ENCODE data around the gene FAM228B.
"Not testable (repeated sequence)": the region's sequence is repeated elsewhere in the genome, so short reads cannot be mapped to it uniquely, and the experiment has no call there.

The FAM228B gene

DNA sequence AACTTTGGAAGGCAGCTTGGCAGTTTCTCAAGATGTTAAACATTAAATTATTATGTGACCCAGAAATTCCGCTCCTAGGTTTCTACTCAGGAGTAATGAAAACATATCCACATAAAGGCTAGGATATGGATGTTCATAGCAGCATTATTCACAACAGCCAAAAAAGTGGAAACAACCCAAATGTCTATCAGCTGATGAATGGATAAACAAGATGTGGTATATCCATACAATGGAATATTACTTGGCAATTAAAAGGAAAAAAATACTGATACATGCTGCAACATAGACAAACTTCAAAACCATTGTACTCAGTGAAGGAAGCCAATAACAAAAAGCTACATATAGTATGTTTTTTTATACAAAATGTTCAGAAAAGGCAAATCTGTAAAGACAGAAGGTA is 39.2 kb downstream of the FAM228B start:
- DNase-seq, result no peak

DNA sequence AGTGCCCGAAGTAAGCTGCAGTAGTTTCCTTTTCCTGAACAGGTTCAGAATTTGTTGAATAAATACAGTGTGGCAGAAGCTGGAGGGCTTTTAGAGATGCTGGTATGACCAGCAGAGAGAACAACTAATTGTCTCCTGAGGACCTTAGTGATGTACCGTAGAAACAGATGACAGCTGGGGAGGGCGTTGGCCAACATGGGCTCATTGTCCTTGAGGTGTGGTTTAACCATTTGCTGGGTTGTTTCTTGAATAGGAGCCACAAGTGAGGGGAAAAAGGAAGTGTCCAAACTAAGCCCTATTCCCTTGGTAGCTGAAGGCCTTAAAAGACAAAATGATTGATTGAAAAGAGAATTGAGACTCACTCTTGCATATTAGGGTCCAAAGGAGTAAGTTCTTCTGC is 39.9 kb downstream of the FAM228B start:
- no peak for DNase-seq

DNA sequence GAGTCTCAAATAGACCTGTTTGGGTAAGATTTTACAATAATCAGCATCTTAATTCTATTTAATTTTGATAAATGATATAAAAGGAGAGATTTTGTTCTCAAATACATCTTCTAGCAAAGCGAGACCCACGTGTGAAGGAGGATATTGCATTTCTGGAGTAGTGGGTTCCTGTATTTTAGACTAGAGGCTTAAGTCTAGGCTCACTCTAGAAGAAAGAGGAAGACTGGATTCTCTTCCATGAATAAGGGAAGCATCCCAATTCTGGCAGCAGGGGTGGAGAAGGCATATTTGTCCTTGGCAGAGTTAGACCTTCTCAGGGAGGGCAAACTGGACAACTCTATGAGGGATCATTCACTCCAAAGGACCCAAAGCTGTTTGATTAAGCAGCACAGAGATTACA is 40.3 kb downstream of the FAM228B start:
- no peak for DNase-seq

DNA sequence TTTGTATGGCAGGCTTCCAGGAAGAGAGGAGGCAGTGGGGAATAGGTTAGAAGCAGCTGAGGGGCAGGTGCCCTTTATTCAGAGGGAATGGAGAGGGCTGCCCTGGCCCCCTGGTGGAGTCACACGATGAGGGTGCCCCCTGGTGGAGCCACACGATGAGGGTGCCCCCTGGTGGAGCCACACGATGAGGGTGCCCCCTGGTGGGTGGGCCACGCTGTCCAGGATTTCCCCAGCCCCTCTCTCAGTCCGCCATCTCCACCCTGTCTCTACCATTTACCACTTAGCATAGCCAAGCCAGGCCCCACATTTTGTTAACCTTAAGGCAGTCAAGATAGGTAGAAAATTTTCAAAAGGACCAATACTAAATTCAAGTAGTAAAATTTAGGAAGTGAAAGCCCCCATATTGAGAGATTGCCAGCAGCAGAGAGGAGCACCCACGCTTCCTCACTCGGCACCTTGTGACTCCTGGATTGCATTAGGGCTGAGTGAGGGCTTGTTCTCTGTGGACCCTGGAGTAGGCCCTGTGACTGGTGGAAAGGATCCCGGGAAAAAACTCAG is 41.2 kb downstream of the FAM228B start:
- DNase-seq, result no peak

DNA sequence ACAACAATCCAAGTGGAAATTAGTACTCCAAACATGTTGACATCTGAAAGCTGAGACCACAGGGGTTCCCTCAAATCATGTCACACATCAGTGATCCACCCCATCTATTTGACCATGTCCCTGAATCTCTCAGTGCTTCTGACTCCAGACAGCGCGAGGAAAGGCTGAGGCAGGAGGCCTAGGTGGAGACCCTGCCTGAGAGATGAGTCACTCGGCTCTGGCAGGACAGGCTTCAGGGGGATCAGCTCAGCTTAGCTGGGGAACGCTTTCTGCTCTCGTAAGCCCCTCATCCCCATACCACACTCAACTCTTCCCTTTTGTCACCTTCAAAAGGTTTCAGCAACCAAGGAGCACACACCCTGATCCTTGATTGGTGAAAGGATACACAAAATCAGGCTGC is 45.8 kb downstream of the FAM228B start:
- DNase-seq, result no peak

DNA sequence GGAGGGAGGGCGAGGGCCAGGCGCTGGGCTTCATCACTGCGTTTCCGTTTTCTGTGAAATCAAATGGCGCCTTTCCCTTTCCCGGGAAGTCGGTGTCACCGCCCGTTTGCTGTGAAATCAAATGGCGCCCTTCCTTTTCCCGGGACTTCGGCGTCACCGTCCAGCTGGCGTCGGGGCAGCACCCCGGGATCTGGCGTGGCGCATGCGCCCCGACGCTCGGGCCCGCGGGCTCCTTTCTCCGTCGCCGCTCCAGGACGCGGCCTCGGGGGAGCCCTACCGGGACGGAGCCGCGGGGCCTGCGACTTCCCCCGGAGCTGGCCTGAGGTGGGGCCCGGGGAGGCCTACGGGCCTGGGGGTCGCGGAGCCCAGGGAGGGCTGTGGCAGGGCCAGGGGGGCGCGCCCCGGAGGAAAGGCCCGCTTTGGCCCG is 51.6 kb downstream of the FAM228B start, which contains the start of gene FAM228A:
FAM228A (plus strand) TSS at position 203 of the 427 bp plus-strand sequence. CDS start 428 bp downstream, outside the sequence.
- DNase-seq, result no peak

DNA sequence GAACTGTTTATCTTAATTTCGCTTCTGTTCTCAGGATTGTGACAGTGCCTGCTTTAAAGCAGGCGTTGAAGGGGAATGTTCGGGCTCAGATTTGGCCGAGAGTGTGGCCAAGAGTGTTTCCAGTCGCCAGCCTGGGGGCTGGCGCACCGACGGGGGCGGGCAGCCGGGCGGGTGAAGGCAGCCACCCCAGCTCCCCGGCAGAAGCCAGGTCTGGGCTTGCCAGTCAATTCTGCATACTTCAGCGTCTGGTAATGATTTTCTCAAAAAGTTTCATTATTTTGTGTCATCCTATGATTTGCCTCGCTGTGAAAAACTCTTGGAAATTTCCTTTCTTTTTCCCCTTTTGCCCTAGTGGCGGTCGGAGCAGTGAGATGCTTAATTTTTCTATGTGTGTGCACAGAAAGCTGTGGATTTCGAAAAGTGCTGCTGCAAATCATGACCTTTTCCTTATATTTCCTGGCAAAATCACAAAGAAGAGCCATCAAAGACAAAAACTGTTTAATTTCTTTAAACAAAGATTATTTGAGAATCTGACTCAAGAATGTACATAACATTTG is 52.4 kb downstream of the FAM228B start:
- DNase-seq, result no peak

DNA sequence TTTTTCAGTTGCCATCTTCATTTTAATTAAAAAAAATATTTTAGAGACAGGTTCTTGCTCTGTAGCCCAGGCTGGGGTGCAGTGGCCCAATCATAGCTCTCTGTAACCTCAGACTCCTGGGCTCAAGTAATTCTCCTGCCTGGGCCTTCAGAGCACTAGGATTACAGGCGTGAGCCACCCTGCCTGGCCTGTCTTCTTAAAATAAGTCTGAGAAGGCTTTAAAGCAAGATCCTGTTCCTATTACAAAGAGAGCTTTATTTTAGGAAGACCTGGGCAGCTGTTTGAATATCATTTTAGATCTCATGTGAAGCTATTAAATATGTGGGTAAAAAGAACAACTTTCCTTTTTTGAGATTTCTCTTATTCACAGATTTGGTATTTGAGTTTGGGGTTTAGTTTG is 53.1 kb downstream of the FAM228B start:
- no peak for DNase-seq

DNA sequence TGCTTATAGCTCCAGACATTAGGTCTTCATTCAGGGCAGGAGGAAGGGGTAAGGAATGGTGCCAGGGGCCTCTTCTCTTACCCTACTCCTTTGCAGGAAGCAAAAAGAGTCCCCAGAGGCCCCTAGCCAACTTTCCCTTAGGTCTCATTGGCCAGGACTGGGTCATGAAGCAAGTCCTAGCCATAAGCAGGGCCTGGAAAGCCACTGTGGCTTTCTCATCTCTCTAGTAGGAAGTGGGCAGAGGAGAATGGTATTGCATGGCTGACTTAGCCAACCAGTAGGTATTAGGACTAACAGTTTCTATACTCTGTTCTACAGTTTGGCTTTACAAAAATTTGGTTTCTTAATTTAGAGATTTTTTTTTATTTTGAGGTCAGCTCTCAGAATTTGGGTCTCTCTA is 56.4 kb downstream of the FAM228B start:
- no peak for DNase-seq

DNA sequence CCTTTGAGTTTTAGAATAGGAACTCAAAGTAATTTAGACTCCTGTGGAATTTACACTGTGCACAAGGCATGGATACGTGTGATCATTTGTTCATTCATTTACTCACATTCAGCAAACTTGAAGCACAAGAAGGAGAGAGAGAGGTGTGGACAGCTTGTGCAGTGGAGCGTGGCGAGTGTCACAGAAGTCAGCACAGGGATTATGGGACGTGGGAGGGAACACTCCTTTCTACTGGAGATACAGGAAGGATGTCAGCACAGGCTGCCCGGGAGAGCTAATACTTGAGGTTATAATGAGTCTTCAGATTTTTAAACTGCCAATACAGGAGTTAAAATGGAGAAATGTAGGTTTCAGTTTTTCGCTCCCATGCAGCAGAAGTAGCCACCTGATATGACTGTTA is 58.6 kb downstream of the FAM228B start:
- DNase-seq, result no peak

DNA sequence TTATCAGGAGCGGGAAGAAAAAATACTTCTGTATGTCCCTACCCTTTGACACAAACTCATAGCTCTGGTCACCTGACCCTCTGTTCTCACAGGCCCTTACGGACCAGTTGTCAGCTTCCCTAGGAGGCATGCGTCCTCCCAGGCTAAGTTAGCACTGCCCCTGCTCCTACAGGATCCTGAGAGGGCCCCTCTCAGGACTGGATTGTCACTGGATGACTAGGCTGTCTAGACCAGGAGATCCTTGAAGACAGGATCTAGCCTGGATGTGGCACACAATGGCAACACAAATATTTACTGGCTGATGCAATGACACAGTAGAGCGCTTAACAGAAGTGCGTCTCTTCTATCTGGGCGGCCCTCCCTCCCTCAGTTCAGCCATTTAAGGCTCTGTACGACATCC is 59.2 kb downstream of the FAM228B start:
- no peak for DNase-seq

DNA sequence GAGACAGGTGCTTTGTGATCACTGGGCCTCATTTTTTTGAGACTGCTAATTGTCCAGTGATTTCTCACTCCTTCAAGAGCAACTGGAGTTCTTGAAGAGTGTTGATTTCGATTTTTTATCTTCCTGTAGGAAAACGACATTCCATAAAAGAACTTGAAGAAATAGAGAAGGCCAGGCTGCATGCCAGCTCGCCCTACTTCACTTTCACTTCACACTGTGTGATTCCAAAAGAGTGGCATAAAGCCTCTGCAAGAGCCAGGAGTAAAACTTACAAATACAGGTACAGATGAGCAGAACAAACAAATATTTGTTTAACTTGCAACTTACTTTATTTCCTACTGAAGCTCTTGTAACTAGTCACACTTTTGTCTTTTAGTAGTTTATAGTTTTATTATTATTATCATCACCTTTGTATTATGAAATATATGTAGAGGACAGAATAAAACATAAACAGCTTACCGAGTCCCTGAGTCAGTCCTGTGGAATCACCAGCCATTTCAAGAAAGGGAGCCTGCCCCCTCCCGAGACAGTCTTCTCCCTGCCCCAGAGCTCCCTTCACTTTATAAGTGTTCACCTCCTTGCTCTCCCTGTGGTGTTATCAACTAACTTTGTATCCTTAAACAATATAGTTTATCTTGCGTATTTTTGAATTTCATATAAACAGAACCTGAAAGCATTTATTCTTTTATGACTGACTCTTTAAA is 60.2 kb downstream of the FAM228B start:
- no peak for DNase-seq

DNA sequence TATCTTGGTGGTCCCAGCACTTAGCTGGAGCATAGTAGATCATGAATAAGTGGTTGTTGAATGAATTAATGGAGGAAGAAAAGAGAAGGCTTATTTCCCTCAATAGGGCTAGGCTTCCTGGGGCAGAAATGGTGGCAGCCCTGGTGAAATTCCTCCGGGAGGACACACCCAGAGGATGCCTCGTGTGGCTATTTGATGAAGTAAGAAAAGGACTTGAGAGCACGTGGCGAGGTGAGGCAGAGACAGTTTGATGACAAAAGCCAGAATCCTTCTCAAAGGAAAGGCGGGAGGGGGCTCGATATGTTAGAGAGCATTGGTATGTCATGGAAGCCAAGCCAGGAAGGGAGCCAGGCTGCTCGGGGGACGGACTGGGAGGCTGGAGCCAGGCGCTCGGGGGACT is 66.3 kb downstream of the FAM228B start:
- DNase-seq, result no peak

DNA sequence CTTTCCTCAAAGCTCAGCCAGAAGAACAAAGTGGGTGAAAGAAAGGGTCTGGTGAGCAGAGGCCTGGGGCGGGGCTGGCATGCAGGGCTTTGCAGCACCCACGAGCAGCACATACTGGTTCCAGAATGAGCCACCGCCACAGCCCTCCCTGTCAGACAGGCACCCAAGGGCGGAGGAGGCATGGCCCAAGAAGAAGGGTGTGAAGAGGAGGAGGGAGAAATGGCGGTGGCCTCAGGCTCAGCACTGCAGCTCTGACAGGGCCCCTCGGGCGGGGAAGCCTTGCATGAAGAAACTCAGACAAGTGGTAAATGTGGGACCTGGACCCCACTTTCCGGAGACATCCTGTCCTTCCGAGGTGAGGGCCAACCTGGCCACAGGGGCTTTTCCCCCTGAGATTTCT is 67.2 kb downstream of the FAM228B start:
- DNase-seq, result no peak

DNA sequence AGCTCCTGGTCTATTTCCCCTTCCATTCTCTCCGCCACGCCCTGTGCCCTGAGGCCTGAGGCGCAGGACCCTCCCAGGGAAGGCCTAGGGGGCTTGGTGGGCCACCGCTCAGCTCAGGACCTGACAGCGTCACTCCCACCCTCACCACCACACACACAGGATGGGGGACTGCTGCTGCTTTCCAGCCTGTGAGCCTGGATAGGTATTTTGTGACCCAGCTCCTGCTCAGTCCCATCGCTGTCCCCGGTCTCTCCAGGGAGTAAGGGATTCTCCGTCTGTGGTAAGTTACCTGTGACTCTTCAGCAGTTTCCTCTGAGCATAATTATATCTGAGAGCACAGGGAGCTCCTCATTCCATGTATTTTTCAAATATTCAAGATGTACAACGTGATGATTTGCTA is 67.9 kb downstream of the FAM228B start:
- no peak for DNase-seq

DNA sequence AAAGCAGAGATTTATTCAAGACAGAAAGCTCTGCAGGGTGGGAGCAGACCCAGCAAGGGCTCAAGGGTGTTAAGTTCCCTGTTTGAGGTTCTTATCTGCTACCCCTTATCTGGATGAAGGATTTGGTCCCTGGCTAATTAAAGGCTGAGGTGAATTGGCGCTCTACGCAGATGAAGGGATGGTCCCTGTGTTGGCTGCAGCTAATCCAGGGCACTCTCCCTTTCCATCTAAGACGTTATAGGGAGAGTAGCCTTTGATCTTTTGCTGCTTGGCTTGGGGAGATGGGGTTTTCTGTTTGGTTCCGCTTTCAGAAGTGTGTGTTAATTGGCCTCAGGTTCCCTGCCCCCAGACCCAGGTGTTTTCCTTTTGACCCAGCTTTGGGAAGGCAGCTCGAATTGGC is 68.6 kb downstream of the FAM228B start:
- DNase-seq, result no peak

DNA sequence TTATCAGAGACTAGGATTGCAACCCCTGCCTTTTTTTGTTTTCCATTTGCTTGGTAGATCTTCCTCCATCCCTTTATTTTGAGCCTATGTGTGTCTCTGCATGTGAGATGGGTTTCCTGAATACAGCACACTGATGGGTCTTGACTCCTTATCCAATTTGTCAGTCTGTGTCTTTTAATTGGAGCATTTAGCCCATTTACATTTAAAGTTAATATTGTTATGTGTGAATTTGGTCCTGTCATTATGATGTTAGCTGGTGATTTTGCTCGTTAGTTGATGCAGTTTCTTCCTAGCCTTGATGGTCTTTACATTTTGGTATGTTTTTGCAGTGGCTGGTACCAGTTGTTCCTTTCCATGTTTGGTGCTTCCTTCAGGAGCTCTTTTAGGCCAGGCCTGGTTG is 73.9 kb downstream of the FAM228B start:
- DNase-seq, result not testable (repeated sequence)

DNA sequence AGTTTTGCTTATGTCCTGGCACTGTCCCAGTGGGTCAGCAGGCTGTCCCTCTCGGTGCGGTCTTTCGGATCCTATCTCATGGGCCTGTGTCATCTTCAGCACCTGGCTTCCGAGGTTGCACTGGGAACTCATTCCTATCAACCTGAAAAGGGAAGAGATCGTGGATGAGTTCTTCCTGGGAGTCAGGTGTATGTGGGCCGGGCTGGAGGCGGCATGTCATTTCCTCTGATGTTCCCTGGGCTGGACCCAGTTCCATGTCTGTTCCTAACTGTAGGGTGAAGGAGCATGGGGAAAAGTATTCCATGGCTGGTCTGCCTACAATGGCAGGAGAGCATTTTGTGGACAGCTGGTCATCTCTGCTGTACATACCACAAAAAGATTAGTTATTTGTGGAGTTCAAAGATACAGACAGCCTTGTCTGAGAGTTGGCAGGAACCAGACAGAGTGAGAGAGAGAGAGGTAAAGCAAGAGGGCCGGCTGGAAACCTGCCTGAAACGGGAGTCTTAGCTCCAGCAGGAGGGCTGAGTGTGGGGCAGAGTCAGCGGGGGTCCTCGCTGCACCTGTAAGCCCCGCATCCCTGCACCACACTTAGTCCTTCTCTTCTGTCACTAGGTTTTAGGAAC is 76.8 kb downstream of the FAM228B start:
- DNase-seq, result no peak

DNA sequence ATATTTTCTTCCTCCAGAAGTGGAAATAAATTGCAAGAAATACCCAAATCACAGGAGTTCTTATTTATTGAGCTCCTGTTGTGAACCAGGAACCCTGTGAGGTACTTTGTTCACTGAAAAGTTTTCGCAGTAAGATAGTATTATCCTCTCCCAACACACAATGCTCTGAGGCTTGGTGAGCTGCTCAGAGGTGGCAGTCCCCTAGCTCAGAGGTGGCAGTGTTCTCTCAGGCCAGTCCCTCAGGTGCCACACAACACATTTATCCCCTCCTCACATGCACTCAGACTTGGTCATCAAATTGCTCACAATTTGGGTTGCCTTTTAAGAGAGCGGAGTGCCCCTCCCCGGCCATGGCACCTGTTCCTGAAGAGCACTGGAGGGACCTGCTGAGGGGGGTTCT is 77.5 kb downstream of the FAM228B start:
- DNase-seq, result no peak

DNA sequence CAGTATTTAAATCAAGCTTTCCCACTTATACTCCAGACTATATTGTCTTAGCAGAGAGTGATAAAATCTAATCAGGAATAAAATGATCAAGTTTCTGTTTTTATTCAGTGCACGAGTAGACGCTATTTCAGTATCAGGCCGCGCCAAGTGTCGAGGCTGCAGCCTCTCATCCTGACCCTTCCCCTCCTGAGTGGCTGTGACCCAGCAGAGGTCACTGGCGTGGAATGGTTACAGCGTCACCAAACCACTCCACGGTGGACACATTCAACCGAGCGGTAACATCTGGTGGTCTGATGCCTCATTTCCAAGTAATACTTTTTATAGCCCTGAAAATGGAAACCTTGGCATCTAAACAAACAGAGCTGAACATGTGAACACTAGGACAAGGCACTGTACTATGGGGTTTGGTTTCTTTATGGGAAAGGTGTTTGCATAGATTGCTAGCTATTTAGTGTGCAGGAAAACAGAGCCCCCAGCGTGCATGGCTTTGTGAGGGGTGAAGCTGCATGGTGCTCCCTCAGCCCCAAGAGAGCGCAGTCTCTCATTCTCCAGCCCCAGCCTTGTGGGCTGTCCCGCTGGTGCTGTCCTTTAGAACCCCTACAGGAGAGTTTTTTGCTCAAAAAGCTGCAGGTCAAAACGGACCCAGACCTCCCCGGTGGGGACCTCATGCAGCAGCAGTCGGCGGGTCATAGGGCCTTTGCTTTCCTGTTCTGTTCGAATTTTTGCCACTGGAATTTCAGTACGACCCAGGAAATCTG is 79.9 kb downstream of the FAM228B start:
- DNase-seq, result no peak

DNA sequence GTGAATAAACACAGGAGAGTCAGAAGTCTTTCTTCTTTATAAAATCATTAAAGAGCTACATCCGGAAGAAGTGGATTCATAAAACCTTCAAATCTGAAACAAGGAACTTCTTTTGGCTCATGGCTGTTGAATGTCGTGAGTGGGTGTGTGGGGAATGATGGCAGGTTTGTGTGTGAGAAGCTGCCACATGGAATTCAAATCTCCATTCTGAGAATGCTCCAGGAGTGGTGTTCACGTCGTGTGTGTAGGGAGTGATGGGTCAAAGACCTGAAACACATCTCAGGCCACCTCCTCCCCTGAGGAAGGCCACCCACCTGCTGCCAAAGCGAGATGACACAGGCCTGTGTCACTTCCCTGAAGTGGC is 80.5 kb downstream of the FAM228B start:
- DNase-seq, result no peak

DNA sequence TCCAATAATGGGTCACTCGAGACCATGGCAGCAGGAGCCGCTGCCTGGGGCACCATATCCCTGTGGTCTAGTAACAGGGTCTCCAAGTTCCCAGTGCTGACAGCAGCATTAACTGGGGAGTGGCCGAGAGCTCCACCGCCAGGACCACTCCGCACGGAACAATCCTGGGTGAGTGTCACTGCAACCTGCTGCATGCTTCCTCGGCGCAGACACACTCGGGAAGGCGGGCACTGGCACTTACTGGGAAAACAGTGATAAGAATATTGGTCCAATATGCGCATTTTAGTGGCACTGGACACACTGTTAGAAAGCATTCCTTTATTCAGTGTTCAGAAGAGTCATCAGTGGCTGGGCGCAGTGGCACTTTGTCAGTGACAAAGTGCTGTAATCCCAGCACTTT is 81.2 kb downstream of the FAM228B start:
- DNase-seq, result no peak

DNA sequence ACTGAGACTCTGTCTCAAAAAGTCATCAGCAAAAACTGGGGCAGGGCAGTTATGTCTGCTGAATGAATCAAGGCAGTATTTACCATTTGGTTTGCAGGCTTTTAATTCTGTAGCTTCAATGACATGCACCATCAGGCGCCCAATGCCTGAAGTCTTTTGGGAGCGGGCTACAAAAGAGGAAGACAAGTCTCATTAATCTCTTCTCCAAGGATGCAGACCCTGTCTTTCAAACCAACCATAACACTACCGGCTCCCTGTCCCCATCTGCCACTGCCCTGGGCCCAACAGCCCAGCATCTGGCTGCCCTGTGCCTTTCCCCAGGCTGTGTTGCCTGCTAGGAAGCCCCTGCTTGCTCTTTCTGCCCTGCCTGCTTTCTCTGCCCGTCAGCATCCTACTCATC is 81.9 kb downstream of the FAM228B start:
- no peak for DNase-seq

DNA sequence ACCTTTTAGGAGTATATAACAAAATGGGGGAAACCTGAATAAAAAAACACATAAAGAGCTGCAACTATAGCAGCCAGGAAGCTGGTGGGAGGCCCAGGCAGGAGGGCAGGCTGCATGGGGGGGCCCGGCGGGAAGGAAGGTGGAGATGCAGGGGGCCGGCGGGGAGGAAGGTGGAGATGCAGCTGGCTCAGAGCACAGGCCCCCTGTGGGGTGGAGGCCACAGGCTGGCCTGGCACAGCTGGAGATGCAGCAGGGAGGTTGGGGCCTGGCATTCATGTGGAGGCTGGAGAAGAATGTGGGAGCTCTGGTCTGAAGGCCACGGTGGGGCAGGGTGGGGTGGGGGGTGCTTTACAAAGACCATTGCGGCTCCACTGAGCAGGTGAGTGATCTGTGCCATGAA is 83.0 kb downstream of the FAM228B start:
- no peak for DNase-seq

All from DMS153 (cell line).